ENCODE results near the gene CNBD2.
"Not testable (repeated sequence)": the region's sequence is repeated elsewhere in the genome, so short reads cannot be mapped to it uniquely, and the experiment has no call there.

Gene CNBD2

GRCh38 chr20:35975576-35976373 lies 7.4 kb downstream of the CNBD2 start:
- no peak for DNase-seq

GRCh38 chr20:35978041-35978513 lies 9.7 kb downstream of the CNBD2 start:
- DNase-seq = no peak

GRCh38 chr20:35979544-35979943 lies 11.2 kb downstream of the CNBD2 start:
- no peak for DNase-seq

DNA sequence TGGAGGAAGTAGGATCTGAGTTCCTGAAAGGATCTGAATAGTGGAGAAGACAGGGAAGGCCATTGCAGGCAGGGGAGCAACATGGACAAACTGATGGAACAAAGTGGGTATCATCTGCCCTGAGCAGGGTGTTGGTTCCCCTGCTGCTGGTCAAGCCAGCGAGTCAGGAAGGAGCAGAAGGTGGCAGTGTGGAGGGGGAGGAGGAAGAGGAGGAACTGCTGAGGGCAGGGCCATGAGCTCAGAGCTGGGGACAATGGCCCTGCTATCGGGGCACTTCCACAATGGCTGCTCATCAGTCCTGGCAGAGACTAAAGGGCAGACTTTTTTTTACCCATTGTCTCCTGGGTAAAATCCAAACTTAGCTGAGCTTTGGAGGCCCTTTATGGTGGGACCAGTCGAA lies 13.6 kb downstream of the CNBD2 start:
- no peak for DNase-seq

DNA sequence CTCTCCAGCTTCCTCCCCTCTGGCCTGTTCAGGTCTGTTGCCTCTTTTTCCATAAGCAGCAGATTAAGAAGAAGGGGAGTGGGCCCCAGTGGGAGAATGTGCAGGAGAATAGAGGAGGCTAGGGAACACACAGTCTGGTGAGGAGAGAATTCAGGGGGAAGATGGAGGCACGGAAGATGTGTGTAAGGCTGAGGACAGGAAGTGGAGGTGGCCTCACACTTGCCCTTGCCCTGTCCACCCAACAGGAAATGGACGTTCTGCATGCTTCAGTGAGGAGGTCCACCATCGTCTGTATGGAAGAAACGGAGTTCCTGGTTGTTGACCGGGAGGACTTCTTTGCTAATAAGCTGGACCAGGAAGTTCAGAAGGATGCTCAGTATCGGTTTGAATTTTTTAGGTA lies 16.0 kb downstream of the CNBD2 start:
- no peak for DNase-seq

DNA sequence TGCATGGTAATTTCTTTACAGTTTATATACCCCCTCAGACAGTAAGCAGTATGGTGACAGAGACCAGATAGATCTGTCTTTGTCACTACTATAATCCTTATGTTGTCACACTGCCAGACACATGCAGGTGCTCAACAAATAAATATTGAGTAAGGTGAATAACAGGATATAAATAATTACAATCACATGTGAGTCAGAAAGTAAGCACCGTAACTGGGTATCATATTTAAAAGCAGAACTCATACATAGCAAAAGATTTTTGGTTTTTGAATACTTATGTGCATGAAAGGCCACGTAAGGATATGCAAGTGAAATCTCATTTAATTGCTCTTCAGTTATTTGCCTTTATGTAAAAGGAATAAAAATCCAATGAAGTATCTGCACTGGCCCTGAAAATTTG lies 17.4 kb downstream of the CNBD2 start:
- DNase-seq = no peak

- no peak for DNase-seq
Measured at GRCh38 chr20:35988910-35989463, 20.6 kb downstream of the CNBD2 start.

GRCh38 chr20:35991142-35991771 lies 22.9 kb downstream of the CNBD2 start:
- DNase-seq = no peak

GRCh38 chr20:35992713-35993335 lies 24.4 kb downstream of the CNBD2 start:
- DNase-seq = peak; percentile 71

DNA sequence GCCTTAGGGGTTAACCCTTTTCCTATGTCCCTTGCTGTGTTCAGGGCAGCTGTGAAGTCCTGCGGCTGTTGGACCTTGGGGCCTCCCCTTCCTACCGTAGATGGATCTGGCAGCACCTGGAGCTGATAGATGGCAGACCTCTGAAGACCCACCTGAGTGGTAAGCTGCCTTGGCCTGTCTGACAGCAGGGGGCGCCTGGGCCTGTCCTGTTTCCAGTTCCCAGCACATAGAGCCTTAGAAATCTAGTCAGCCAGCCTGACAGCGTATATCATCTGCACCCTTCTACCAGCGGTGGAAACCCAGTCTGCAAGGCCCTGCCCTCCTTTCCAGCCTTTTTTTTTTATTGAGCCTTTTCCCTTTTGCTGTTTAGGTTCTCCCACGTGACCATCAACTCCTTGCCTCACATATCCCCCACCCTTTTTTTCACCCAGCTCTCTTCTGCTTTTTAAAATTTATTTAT lies 26.6 kb downstream of the CNBD2 start:
- peak; percentile 86 for DNase-seq

GRCh38 chr20:35996492-35996891 lies 28.1 kb downstream of the CNBD2 start:
- DNase-seq = not testable (repeated sequence)

DNA sequence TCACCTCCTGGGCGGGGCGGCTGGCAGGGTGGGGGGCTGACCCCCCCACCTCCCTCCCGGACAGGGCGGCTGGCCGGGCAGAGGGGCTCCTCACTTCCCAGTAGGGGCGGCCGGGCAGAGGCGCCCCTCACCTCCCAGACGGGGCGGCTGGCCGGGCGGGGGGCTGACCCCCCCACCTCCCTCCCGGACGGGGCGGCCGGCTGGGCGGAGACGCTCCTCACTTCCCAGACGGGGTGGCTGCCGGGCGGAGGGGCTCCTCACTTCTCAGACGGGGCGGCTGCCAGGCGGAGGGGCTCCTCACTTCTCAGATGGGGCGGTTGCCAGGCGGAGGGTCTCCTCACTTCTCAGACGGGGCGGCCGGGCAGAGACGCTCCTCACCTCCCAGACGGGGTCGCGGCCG lies 32.9 kb downstream of the CNBD2 start:
- DNase-seq = not testable (repeated sequence)

DNA sequence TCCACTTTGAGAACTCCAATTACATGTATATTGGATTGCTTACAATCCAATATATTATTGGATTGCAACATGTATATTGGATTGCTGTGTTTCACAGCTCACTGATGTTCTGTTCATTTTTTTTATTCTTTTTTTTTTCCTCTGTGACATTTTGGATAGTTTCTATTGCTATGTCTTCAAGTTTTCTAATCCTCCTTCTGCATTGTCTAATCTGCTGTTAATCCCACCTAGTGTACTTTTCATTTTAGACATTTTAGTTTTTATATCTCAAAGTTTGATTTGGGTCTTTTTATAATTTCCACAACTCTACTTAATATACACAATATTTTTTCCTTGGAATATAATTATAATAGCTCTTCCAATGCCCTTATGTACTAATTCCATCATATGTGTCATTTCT lies 34.5 kb downstream of the CNBD2 start:
- DNase-seq = no peak

GRCh38 chr20:36004045-36004444 lies 35.7 kb downstream of the CNBD2 start:
- DNase-seq = no peak

DNA sequence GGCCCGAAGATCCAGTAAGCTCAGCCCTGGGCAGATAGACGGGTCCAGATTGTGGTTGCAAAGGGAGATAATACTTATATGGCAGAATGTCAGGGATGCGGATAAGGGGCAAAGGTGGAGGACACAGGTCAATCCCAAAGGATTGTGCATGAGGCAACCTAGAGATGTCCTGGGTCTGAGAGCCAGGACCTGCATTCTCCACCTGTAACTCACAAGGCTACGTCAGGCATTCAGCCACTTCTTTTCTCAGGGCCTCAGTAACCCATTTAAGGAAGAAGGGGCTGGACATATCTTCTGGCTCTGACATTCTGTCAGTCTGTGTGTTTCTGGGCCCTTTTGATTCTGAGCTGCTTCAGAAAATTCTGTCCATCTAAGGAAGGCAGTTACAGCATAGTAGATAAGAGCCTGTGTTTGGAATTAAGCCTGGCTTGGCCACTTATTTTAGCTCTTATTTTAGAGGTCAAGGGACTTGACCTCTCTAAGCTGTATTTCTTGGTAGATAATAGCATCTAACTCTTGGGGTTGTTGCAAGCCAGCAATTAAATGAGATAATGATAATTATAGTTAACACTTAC lies 40.2 kb downstream of the CNBD2 start:
- no peak for DNase-seq

DNA sequence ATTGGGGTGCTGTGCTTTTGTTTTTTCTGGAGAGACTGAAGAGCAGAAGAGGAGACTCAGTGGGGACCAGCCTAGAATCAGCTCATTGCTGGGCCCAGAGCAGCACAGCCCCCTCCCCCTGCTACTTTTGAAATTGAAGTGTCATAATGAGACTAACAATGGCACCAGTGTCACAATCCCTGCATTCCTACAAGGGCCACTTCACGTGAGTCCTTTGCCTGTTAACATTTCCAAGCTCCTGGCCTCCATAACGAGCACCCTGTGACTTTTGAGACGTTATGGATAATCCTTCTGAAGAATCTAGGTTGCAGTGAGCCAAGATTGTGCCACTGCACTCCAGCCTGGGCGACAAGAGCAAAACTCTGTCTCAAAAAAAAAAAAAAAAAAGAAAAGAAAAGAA lies 41.7 kb downstream of the CNBD2 start:
- DNase-seq = no peak

DNA sequence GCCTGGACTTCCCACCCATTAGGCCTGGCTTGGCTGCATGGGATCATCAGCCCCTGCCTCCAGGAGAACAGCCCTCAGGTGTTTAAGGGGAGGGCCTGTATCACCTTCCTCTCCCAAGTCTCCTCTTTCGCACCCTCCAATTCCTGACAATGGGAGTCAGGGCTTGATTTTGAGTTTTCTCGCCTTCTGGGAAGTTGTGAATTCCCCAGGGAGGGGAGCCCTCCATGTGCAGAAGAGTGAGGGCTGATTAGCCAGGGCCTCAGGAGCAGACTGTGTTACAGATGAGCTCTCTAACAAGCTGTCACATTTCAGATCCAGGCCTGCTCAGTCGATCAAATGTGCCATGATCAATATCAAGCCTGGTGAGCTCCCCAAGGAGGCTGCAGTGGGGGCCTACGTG lies 42.4 kb downstream of the CNBD2 start:
- DNase-seq = no peak

- no peak for DNase-seq
Measured at GRCh38 chr20:36015806-36016403, 47.5 kb downstream of the CNBD2 start.

GRCh38 chr20:36017048-36017951 lies 48.9 kb downstream of the CNBD2 start:
- no peak for DNase-seq

- DNase-seq = no peak
Measured at GRCh38 chr20:36018208-36018988, 50.0 kb downstream of the CNBD2 start.

- not testable (repeated sequence) for DNase-seq
Measured at GRCh38 chr20:36026131-36026530, 57.7 kb downstream of the CNBD2 start.
